ENCODE measurements around the gene ZNF682.

The ZNF682 gene

DNA sequence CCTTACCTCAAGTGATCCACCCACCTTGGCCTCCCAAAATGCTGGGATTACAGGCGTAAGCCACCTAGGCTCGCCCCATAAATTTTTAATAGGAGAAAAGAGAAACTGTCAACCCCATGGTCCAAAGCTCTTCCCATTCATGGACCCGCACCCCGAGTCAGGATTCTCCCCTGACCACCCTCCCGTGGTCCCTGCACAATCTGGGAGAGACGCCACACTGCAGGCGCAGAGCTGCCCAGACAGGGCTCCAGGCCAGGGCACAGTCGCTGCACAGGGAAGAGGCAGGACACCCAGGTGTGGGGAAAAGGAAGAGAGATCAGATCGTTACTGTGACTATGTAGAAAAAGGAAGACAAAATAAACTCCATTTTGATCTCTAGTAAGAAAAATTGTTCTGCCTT lies 84.1 kb downstream of the ZNF682 start:
- in situ Hi-C loops (cut with MboI; ENCODE audit: low pct_unique_long_range_greater_than_20kb, low sequenced_read_pairs, unreplicated experiment): loop anchor here (25.0 kb wide), 1 partner anchor 418 kb away; the partner anchor contains the start of genes CILP2 and YJEFN3
- TF ChIP-seq, protein P1, sequence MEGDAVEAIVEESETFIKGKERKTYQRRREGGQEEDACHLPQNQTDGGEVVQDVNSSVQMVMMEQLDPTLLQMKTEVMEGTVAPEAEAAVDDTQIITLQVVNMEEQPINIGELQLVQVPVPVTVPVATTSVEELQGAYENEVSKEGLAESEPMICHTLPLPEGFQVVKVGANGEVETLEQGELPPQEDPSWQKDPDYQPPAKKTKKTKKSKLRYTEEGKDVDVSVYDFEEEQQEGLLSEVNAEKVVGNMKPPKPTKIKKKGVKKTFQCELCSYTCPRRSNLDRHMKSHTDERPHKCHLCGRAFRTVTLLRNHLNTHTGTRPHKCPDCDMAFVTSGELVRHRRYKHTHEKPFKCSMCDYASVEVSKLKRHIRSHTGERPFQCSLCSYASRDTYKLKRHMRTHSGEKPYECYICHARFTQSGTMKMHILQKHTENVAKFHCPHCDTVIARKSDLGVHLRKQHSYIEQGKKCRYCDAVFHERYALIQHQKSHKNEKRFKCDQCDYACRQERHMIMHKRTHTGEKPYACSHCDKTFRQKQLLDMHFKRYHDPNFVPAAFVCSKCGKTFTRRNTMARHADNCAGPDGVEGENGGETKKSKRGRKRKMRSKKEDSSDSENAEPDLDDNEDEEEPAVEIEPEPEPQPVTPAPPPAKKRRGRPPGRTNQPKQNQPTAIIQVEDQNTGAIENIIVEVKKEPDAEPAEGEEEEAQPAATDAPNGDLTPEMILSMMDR (IDR thresholded peaks at IDR 0.05; ENCODE audit: extremely low read depth, insufficient read depth, missing control alignments): no peak
- no peak for DNase-seq (ENCODE audit: low spot score)
